ENCODE measurements around the gene ZNF630. TPM values are rescaled to one million over a fixed set of nuclear protein-coding genes. Genes with fewer than 3 reads are reported as not detected.
"Not testable (repeated sequence)": the region's sequence is repeated elsewhere in the genome, so short reads cannot be mapped to it uniquely, and the experiment has no call there.

The ZNF630 gene
- total and polyA plus RNA-seq, 2 of the 8 experiments (the other 6 are each of a cell fraction or from before 2014, with no cell fraction given) = 0.67 to 2.2 TPM

DNA sequence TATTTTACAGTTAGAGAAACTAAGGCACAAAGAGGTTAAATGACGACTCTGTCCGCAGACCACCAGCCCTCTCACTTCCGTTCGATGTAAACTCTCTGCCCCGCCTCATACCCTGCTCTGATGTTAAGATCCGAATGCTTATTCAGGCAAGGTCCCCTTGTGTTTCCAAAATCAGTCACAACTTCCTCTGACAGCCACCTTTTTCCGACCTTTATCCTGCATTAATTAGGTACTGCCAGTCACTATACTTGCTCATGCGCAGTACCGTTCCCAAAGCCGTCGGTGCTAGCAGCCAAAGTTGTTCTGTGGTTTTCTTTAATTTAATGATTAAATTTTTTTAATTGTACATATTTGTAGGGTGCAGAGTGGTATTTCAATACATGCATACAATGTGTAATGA is 51.0 kb downstream of the ZNF630 start:
- H2AFZ ChIP-seq (ENCODE audit: low read length); H3K4me1 ChIP-seq (replicated peaks in 1 of 4; ENCODE audit: control insufficient read depth in 3 of 4, insufficient read depth in 4 of 4, low read length in 3 of 4); H4K20me1 ChIP-seq (replicated peaks in 1 of 2; ENCODE audit: control insufficient read depth in 1 of 2, insufficient read depth in 2 of 2, low read length in 2 of 2); H3K9ac ChIP-seq (replicated peaks in 1 of 4; ENCODE audit: extremely low read depth in 1 of 4, low read depth in 3 of 4, low read length in 3 of 4); H3K27ac ChIP-seq (ENCODE audit: low read depth, low read length); H3K79me2 ChIP-seq (ENCODE audit: control insufficient read depth in 1 of 2, insufficient read depth in 2 of 2, low read length in 2 of 2); H3K23ac ChIP-seq (ENCODE audit: insufficient read length); H2BK5ac ChIP-seq (ENCODE audit: low read depth, low read length); H3K56ac ChIP-seq (replicated peaks; ENCODE audit: insufficient read length, low read depth, low read length); H3K4ac ChIP-seq (replicated peaks; ENCODE audit: insufficient read length, low read depth, low read length); H3K14ac ChIP-seq (ENCODE audit: insufficient read length); H2BK15ac ChIP-seq (ENCODE audit: low read length); H3K27me3 ChIP-seq (replicated peaks in 1 of 4; ENCODE audit: control insufficient read depth in 3 of 4, extremely low read depth in 1 of 4, insufficient read depth in 3 of 4, low read length in 3 of 4); H4K5ac ChIP-seq (ENCODE audit: insufficient read length, low read depth, low read length); H4K91ac ChIP-seq (replicated peaks; ENCODE audit: insufficient read length, low read length); H2BK20ac ChIP-seq (ENCODE audit: low read length); H3K9me3 ChIP-seq (ENCODE audit: insufficient read depth in 2 of 2, low read depth in 1 of 2, low read length in 1 of 2); H3K18ac ChIP-seq (ENCODE audit: extremely low read depth, low read length); H3K79me1 ChIP-seq (ENCODE audit: low read depth, low read length); FAIRE-seq; H3K23me2 ChIP-seq (ENCODE audit: low read depth, low read length); CTCF ChIA-PET (ENCODE audit: partially characterized antibody); DNase-seq (ENCODE audit: low read depth in 1 of 2, low spot score in 2 of 2); H2AK5ac ChIP-seq (ENCODE audit: low read depth, low read length); H4K8ac ChIP-seq (ENCODE audit: extremely low read depth, insufficient read depth, low read length); H2BK12ac ChIP-seq (ENCODE audit: low read depth, low read length); H3K36me3 ChIP-seq (ENCODE audit: control insufficient read depth in 2 of 4, insufficient read depth in 4 of 4, low read length in 3 of 4); H2BK120ac ChIP-seq (replicated peaks; ENCODE audit: low read depth, low read length): not testable (repeated sequence)
- 89% methylated on average over 7 of the region's 11 CpGs; no CpG with 5 or more reads in 1 of the 2 experiments for WGBS, 2 experiments (ENCODE audit: extremely low coverage in 1 of 2, insufficient coverage in 1 of 2, insufficient read length in 1 of 2, insufficient replicate concordance in 2 of 2, low coverage in 1 of 2, low lambda C conversion rate in 2 of 2, missing lambda C conversion rate in 1 of 2)
- peak overlapping the region; percentile 73 to 84; a peak in 2 of 4 replicates for H3K4me2 ChIP-seq (ENCODE audit: insufficient read depth in 1 of 2, low read depth in 2 of 2, low read length in 2 of 2)
- POLR2A ChIA-PET (ENCODE audit: partially characterized antibody) = interaction anchor here (1.4 kb wide), 1 partner anchor 205 kb away, joined by 3 read pairs; no protein-coding TSS in a partner anchor
- H3K4me3 ChIP-seq (ENCODE audit: extremely low read depth in 1 of 4, insufficient read depth in 2 of 4, low read depth in 3 of 4, low read length in 4 of 4) = peak overlapping the region in 1 of 4 experiments; percentile 90; a peak in 1 of 8 replicates

DNA sequence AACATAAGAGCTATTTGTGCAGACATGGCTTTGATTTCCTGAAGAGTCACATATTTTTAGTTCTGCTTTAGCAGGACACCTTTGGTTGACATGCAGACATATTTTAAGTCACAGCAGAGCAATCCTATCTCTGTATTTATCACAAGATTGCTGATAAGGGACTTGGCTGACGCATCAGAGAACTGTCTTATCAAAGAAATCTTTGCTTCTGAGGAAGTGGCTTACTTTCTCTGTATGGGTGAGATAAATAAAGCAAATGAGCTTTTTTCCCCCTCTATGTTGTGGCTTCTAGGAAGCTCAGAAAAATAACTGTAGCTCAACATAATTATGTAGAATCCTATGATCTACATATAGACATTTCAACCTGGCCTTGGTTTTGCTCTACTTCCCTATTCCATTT is 51.5 kb downstream of the ZNF630 start:
- H3K79me2 ChIP-seq (ENCODE audit: control insufficient read depth in 1 of 2, insufficient read depth in 2 of 2, low read length in 2 of 2); H3K4ac ChIP-seq (replicated peaks; ENCODE audit: insufficient read length, low read depth, low read length); H2BK15ac ChIP-seq (ENCODE audit: low read length); H3K79me1 ChIP-seq (ENCODE audit: low read depth, low read length); H3K27me3 ChIP-seq (replicated peaks in 1 of 4; ENCODE audit: control insufficient read depth in 3 of 4, extremely low read depth in 1 of 4, insufficient read depth in 3 of 4, low read length in 3 of 4); H3K4me3 ChIP-seq (ENCODE audit: extremely low read depth in 1 of 4, insufficient read depth in 2 of 4, low read depth in 3 of 4, low read length in 4 of 4); H4K91ac ChIP-seq (replicated peaks; ENCODE audit: insufficient read length, low read length); DNase-seq (ENCODE audit: low read depth in 1 of 2, low spot score in 2 of 2); H3K23ac ChIP-seq (ENCODE audit: insufficient read length); H4K8ac ChIP-seq (ENCODE audit: extremely low read depth, insufficient read depth, low read length); H2AFZ ChIP-seq (ENCODE audit: low read length); H3K23me2 ChIP-seq (ENCODE audit: low read depth, low read length); H3K36me3 ChIP-seq (ENCODE audit: control insufficient read depth in 2 of 4, insufficient read depth in 4 of 4, low read length in 3 of 4); H2AK5ac ChIP-seq (ENCODE audit: low read depth, low read length); H3K4me1 ChIP-seq (replicated peaks in 1 of 4; ENCODE audit: control insufficient read depth in 3 of 4, insufficient read depth in 4 of 4, low read length in 3 of 4); H3K14ac ChIP-seq (ENCODE audit: insufficient read length); CTCF ChIA-PET (ENCODE audit: partially characterized antibody); H4K20me1 ChIP-seq (replicated peaks in 1 of 2; ENCODE audit: control insufficient read depth in 1 of 2, insufficient read depth in 2 of 2, low read length in 2 of 2); H3K9ac ChIP-seq (replicated peaks in 1 of 4; ENCODE audit: extremely low read depth in 1 of 4, low read depth in 3 of 4, low read length in 3 of 4); H4K5ac ChIP-seq (ENCODE audit: insufficient read length, low read depth, low read length); H2BK120ac ChIP-seq (replicated peaks; ENCODE audit: low read depth, low read length); H3K9me3 ChIP-seq (ENCODE audit: insufficient read depth in 2 of 2, low read depth in 1 of 2, low read length in 1 of 2); H2BK20ac ChIP-seq (ENCODE audit: low read length); POLR2A ChIA-PET (ENCODE audit: partially characterized antibody); H3K56ac ChIP-seq (replicated peaks; ENCODE audit: insufficient read length, low read depth, low read length); H3K27ac ChIP-seq (ENCODE audit: low read depth, low read length); H3K18ac ChIP-seq (ENCODE audit: extremely low read depth, low read length); H3K4me2 ChIP-seq (ENCODE audit: insufficient read depth in 1 of 2, low read depth in 2 of 2, low read length in 2 of 2); H2BK12ac ChIP-seq (ENCODE audit: low read depth, low read length); H2BK5ac ChIP-seq (ENCODE audit: low read depth, low read length): not testable (repeated sequence)
- FAIRE-seq = peak; percentile 90
- no CpG with 5 or more reads among the region's 1 CpG for WGBS, 2 experiments (ENCODE audit: extremely low coverage in 1 of 2, insufficient coverage in 1 of 2, insufficient read length in 1 of 2, insufficient replicate concordance in 2 of 2, low coverage in 1 of 2, low lambda C conversion rate in 2 of 2, missing lambda C conversion rate in 1 of 2)

Measured in H1 (cell line).